H9 (cell line): Measurements from ENCODE around the gene MGARP. TPM values are rescaled to one million over a fixed set of nuclear protein-coding genes. Genes with fewer than 3 reads are reported as not detected.

Source experiments
- DNase-seq: peaks from one replicate; pipeline ENCODE4 v3.0.0-alpha.2; 2017
- H2AFZ ChIP-seq: one replicate; pipeline ENCODE4 v1.6.1; 2013; ENCODE audit warnings: mild to moderate bottlenecking, low read length, control low read depth, moderate library complexity
- H2AK5ac ChIP-seq: 2 replicates; pipeline ENCODE4 v1.6.1; 2013; ENCODE audit warnings: low read length, control low read depth, mixed read lengths; ENCODE audit not compliant: insufficient read length
- H2BK120ac ChIP-seq: one replicate; pipeline ENCODE4 v1.6.1; 2013; ENCODE audit warnings: low read depth, mild to moderate bottlenecking, low read length, control low read depth, inconsistent platforms; ENCODE audit not compliant: poor library complexity, severe bottlenecking
- H2BK12ac ChIP-seq: 2 replicates; pipeline ENCODE4 v1.6.1; 2013; ENCODE audit warnings: low read length, control low read depth, mixed read lengths, low read depth; ENCODE audit not compliant: insufficient read length
- H2BK15ac ChIP-seq: 2 replicates; pipeline ENCODE4 v1.6.1; 2013; ENCODE audit warnings: low read depth, low read length, control low read depth
- H2BK20ac ChIP-seq: one replicate; pipeline ENCODE4 v1.6.1; 2013; ENCODE audit warnings: low read depth, mild to moderate bottlenecking, low read length, control low read depth, inconsistent platforms; ENCODE audit not compliant: poor library complexity, severe bottlenecking
- H2BK5ac ChIP-seq: 2 replicates; pipeline ENCODE4 v1.6.1; 2013; ENCODE audit warnings: low read length, control low read depth, mixed read lengths; ENCODE audit not compliant: insufficient read length
- H3K14ac ChIP-seq: 2 replicates; pipeline ENCODE4 v1.6.1; 2013; ENCODE audit warnings: low read length, control low read depth; ENCODE audit not compliant: insufficient read depth
- H3K18ac ChIP-seq: 2 replicates; pipeline ENCODE4 v1.6.1; 2013; ENCODE audit warnings: low read depth, mild to moderate bottlenecking, mixed read lengths, low read length, control low read depth; ENCODE audit not compliant: insufficient read length
- H3K23ac ChIP-seq: 2 replicates; pipeline ENCODE4 v1.6.1; 2013; ENCODE audit warnings: low read length, control low read depth, mixed read lengths, low read depth; ENCODE audit not compliant: insufficient read length
- H3K23me2 ChIP-seq: 2 replicates; pipeline ENCODE4 v1.6.1; 2013; ENCODE audit warnings: low read depth, mild to moderate bottlenecking, mixed read lengths, low read length, control low read depth; ENCODE audit not compliant: insufficient read length, poor library complexity, severe bottlenecking
- H3K27ac ChIP-seq: 2 replicates; pipeline ENCODE4 v1.5.1; 2013; ENCODE audit warnings: low read length, control low read depth, mixed read lengths, low read depth; ENCODE audit not compliant: insufficient read length
- H3K27me3 ChIP-seq: 2 replicates; pipeline ENCODE4 v1.6.1; 2013; ENCODE audit warnings: low read length, control low read depth, inconsistent platforms; ENCODE audit not compliant: insufficient read depth
- H3K4ac ChIP-seq: 2 replicates; pipeline ENCODE4 v1.6.1; 2013; ENCODE audit warnings: low read depth, mild to moderate bottlenecking, control low read depth, inconsistent platforms, low read length, moderate library complexity
- H3K4me1 ChIP-seq: 2 replicates; pipeline ENCODE4 v1.6.1; 2013; ENCODE audit warnings: low read length, control low read depth, inconsistent platforms; ENCODE audit not compliant: insufficient read depth
- H3K4me2 ChIP-seq: 2 replicates; pipeline ENCODE4 v1.6.1; 2013; ENCODE audit warnings: low read length, control low read depth, mixed read lengths; ENCODE audit not compliant: insufficient read length, insufficient read depth
- H3K56ac ChIP-seq: 2 replicates; pipeline ENCODE4 v1.6.1; 2013; ENCODE audit warnings: low read depth, mild to moderate bottlenecking, mixed read lengths, low read length, control low read depth; ENCODE audit not compliant: insufficient read length
- H3K79me1 ChIP-seq: 2 replicates; pipeline ENCODE4 v1.6.1; 2013; ENCODE audit warnings: low read depth, mild to moderate bottlenecking, moderate library complexity, low read length, control low read depth, inconsistent platforms; ENCODE audit not compliant: insufficient read depth, poor library complexity, severe bottlenecking
- H3K79me2 ChIP-seq: 2 replicates; pipeline ENCODE4 v1.6.1; 2013; ENCODE audit warnings: low read length, control low read depth, inconsistent platforms; ENCODE audit not compliant: insufficient read depth
- H3K9ac ChIP-seq: 2 replicates; pipeline ENCODE4 v1.6.1; 2013; ENCODE audit warnings: low read length, control low read depth, mixed read lengths; ENCODE audit not compliant: insufficient read length; ENCODE audit errors: extremely low read depth
- H3K9me3 ChIP-seq: one replicate; pipeline ENCODE4 v1.6.1; 2013; ENCODE audit warnings: low read depth, low read length, inconsistent platforms; ENCODE audit not compliant: control insufficient read depth
- H3T11ph ChIP-seq: one replicate; pipeline ENCODE4 v1.6.1; 2013; ENCODE audit warnings: mild to moderate bottlenecking, low read length, control low read depth, inconsistent platforms
- H4K20me1 ChIP-seq: one replicate; pipeline ENCODE4 v1.6.1; 2013; ENCODE audit not compliant: control insufficient read depth, insufficient read length, insufficient read depth
- H4K5ac ChIP-seq: 2 replicates; pipeline ENCODE4 v1.6.1; 2013; ENCODE audit warnings: low read depth, mild to moderate bottlenecking, mixed read lengths, low read length, control low read depth; ENCODE audit not compliant: insufficient read length
- H4K8ac ChIP-seq: replicated peaks from 2 replicates; pipeline ENCODE4 v1.6.1; 2013; ENCODE audit warnings: low read length, control low read depth, mixed read lengths, low read depth; ENCODE audit not compliant: insufficient read length
- H4K91ac ChIP-seq: 2 replicates; pipeline ENCODE4 v1.6.1; 2013; ENCODE audit warnings: low read depth, mild to moderate bottlenecking, moderate library complexity, mixed read lengths, low read length, control low read depth; ENCODE audit not compliant: insufficient read length
- H3K27ac Mint-ChIP-seq, 3 experiments: 2 replicates in 2 of 3; 3 replicates in 1 of 3; pipeline ENCODE4 v1.8.0; 2020 to 2021; ENCODE audit warnings: mixed read lengths in 3 of 3, mild to moderate bottlenecking in 1 of 3, moderate library complexity in 1 of 3
- H3K27me3 Mint-ChIP-seq: 2 replicates; pipeline ENCODE4 v1.8.0; 2021; ENCODE audit warnings: low read depth, mild to moderate bottlenecking, moderate library complexity, mixed read lengths
- H3K36me3 Mint-ChIP-seq, 3 experiments: 2 replicates in 2 of 3; 3 replicates in 1 of 3; pipeline ENCODE4 v1.8.0; 2020 to 2021; ENCODE audit warnings: low read depth in 3 of 3, mixed read lengths in 3 of 3; ENCODE audit not compliant: insufficient read depth in 1 of 3
- H3K4me1 Mint-ChIP-seq, 2 experiments: 2 replicates each; pipeline ENCODE4 v1.8.0; 2020; ENCODE audit warnings: mixed read lengths in 2 of 2
- H3K4me3 Mint-ChIP-seq, 2 experiments: 2 replicates in 1 of 2; 3 replicates in 1 of 2; pipeline ENCODE4 v1.8.0; 2020 to 2021; ENCODE audit warnings: mild to moderate bottlenecking in 2 of 2, mixed read lengths in 2 of 2, moderate library complexity in 1 of 2
- H3K9me3 Mint-ChIP-seq, 2 experiments: 2 replicates in 1 of 2; 3 replicates in 1 of 2; pipeline ENCODE4 v1.8.0; 2020; ENCODE audit warnings: mild to moderate bottlenecking in 2 of 2, mixed read lengths in 2 of 2, moderate library complexity in 1 of 2
- WGBS: extraction: QIAGEN DNeasy Blood & Tissue Kit; methylation state at CpG from one replicate; pipeline ENCODE4 v1.1.7; 2013; ENCODE audit warnings: missing lambda C conversion rate, low lambda C conversion rate, mixed read lengths; ENCODE audit not compliant: insufficient read length; ENCODE audit errors: extremely low coverage; 5-methylcytosine and 5-hydroxymethylcytosine counted together
- total RNA-seq: library from RNA; stranded (reverse); gene quantifications from 2 replicates; pipeline ENCODE4 v1.2.1, GENCODE V29; 2021
- TF ChIP-seq, protein P1 (sequence below): fragments of 200-600 bp; sonication (generic); conservative IDR thresholded peaks from 3 replicates; pipeline ENCODE4 v1.8.0; 2021; ENCODE audit warnings: antibody characterized with exemption, mild to moderate bottlenecking

The MGARP gene
- total RNA-seq, 1 experiment from 2014 or later, result 4.0 TPM

DNA sequence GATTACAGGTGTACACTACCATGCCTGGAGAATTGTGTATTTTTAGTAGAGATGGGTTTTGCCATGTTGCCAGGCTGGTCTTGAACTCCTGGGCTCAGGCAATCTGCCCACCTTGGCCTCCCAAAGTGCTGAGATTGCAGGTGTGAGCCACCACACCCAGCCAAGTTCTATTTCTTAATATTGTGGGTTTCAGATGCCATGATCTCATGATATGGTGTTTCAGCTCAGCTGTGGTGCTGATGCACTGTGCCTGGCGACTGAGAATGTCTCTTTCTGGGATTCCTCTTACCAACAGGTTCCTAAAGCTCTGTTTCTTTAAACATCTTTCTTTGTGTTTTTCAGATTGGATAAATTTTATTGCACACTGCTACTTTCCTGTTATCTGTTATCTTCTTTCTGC lies 39.5 kb upstream of the MGARP start:
- Histone ChIP-seq H3K79me1 (no peaks in the 10 kb centered on the region), H3K18ac (no peak overlapping the region), H2BK15ac (no peak overlapping the region), H3K4me2 (no peak overlapping the region), H2BK12ac (no peak overlapping the region), H3K27me3 (no peaks in the 10 kb centered on the region), H3K9me3 (no peaks in the 10 kb centered on the region), H3K27ac (no peak overlapping the region), H3T11ph (no peak overlapping the region), H2BK5ac (no peak overlapping the region), H3K23ac (no peak overlapping the region), H4K5ac (no peak overlapping the region), H3K79me2 (peaks cover 61% of the 10 kb centered on the region; the same call in 1 of the 2 replicates), H2AK5ac (no peak overlapping the region), H2BK120ac (no peak overlapping the region), H2BK20ac (no peak overlapping the region), H4K8ac (no peak overlapping the region), H4K20me1 (no peaks in the 10 kb centered on the region), H2AFZ (no peak overlapping the region), H3K9ac (no peak overlapping the region), H3K14ac (no peak overlapping the region), H4K91ac (no peak overlapping the region), H3K4me1 (no peaks in the 10 kb centered on the region; the same call in 1 of the 2 replicates), H3K23me2 (no peaks in the 10 kb centered on the region), H3K4ac (no peak overlapping the region), H3K56ac (no peak overlapping the region)
- no peak for DNase-seq
- no CpG with 5 or more reads among the region's 1 CpG for WGBS
- H3K27me3 Mint-ChIP-seq, result no peaks in the 10 kb centered on the region
- TF ChIP-seq, protein P1, sequence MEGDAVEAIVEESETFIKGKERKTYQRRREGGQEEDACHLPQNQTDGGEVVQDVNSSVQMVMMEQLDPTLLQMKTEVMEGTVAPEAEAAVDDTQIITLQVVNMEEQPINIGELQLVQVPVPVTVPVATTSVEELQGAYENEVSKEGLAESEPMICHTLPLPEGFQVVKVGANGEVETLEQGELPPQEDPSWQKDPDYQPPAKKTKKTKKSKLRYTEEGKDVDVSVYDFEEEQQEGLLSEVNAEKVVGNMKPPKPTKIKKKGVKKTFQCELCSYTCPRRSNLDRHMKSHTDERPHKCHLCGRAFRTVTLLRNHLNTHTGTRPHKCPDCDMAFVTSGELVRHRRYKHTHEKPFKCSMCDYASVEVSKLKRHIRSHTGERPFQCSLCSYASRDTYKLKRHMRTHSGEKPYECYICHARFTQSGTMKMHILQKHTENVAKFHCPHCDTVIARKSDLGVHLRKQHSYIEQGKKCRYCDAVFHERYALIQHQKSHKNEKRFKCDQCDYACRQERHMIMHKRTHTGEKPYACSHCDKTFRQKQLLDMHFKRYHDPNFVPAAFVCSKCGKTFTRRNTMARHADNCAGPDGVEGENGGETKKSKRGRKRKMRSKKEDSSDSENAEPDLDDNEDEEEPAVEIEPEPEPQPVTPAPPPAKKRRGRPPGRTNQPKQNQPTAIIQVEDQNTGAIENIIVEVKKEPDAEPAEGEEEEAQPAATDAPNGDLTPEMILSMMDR, result no peak
- no peak overlapping the region for H3K4me3 Mint-ChIP-seq
- H3K9me3 Mint-ChIP-seq, result peaks cover 7 to 11% of the 10 kb centered on the region in 2 experiments; a peak in 4 of 5 replicates
- H3K27ac Mint-ChIP-seq, result peak overlapping the region in 2 of 3 experiments; percentile 45 to 59; a peak in 2 of 7 replicates
- peaks cover 46 to 52% of the 10 kb centered on the region in 2 experiments for H3K4me1 Mint-ChIP-seq
- H3K36me3 Mint-ChIP-seq, result peaks cover 18 to 30% (median 23%) of the 10 kb centered on the region in 3 experiments
